Lower leg skin (tissue), 3 donors: ENCODE data around the gene TAF7L.

Experiments used
- CTCF ChIP-seq, 3 donors: fragments of 450-650 bp; IDR thresholded peaks; one replicate each; pipeline ENCODE4 v1.5.1; 2016; ENCODE audit warnings: antibody characterized with exemption in 3 of 3, mild to moderate bottlenecking in 3 of 3, moderate library complexity in 2 of 3
- POLR2A ChIP-seq, 2 donors: fragments of 450-650 bp; IDR thresholded peaks; one replicate each; pipeline ENCODE4 v1.6.1; 2016 to 2017; ENCODE audit warnings: antibody characterized with exemption in 2 of 2, mild to moderate bottlenecking in 1 of 2, moderate library complexity in 1 of 2

GRCh38 chrX:101303790-101304189 lies 12.7 kb upstream of the TAF7L start:
- TF ChIP-seq CTCF (IDR thresholded peaks at IDR 0.05) (no peak), POLR2A (IDR thresholded peaks at IDR 0.05) (no peak)
